Measurements from ENCODE around the gene CFAP97D1.
"Not testable (repeated sequence)": the region's sequence is repeated elsewhere in the genome, so short reads cannot be mapped to it uniquely, and the experiment has no call there.

Gene CFAP97D1

DNA sequence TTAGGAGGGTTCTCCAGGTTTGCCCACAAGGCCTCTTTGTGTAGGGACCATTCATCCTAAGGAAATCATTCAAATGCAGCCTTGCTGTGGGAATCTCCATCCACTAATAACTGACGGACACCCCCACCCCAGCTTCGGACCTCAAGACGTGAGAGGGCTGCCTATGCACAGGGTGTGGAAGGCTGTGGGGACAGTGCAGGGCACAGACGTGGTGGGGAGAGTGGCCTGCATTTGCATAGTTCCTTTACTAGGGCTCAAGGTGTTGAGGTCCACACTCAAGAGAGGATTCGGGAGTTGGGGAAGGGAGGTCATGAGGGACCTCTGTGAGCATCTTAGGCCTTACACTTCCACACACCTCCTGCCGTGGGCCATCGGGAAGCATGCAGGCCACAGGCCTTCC, 11.3 kb upstream of the CFAP97D1 start:
- no peak for DNase-seq

DNA sequence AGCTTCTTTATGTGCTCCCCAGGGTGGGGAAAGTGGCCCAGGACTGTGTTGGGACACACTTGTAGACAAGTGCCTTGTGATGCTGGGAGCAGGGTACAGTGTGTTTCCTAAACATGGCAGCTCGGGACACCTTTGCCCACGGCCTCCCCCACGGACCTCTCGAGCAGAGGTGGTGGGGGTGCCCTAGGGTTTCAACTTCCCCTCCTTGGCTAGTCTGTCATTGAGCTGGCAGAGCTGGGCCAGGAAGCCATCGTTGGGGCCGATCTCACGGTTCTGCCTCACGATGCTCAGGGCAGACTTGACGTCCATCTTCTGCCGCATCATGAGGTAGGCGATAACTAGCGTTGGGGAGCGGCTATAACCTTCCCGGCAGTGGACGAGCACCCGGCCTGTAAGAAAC, 10.8 kb upstream of the CFAP97D1 start:
- DNase-seq, result no peak

DNA sequence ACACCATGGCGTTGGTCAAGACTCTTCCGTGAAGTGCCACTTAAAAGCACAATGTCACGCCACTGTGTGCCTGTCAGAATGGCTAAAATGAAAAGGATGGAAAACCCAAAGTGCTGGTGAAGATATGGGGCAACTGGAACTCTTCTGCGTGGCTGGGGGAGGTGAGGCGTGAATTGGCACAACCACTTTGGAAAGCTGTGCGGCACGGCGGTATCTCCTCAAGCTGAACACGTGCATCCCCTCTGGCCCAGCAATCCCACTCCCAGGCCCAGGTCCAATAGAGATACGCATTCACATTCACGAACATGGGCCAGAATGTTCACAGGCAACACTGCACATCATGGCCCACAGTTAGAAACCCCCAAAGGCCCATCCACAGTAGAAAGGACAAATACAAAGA, 10.4 kb upstream of the CFAP97D1 start:
- DNase-seq, result no peak

DNA sequence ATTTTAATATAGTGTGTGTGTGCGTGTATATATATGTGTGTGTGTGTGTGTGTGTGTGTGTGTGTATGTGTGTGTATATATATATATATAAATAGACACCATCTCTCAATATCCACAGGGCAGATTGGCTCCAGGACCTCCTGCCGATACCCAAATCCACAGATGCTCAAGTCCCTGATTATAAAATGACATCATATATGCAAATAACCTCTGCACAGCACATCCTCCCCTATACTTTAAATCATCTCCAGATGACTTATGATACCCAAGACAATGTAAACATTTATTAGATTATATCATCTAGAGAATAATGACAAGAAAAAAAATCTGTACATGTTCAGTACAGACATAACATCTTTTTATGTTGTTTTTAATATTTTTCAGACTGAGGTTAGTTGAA, 9.3 kb upstream of the CFAP97D1 start:
- DNase-seq, result no peak

DNA sequence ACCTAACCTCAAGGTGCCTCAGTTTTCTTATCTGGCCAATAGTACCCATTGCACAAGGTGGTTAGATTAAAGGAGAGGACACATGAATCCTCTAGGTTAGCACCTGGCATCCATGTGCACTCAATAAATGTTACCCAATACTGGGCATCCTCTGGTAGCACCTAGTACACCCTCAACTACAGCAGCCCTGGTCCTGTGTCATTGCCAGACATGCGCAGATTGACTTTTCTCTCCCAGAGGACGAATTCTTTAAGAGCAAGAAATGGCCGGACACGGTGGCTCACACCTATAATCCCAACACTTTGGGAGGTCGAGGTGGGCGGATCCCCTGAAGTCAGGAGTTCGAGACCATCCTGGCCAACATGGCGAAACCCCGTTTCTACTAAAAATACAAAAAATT, 8.8 kb upstream of the CFAP97D1 start:
- peak; percentile 29 for DNase-seq

DNA sequence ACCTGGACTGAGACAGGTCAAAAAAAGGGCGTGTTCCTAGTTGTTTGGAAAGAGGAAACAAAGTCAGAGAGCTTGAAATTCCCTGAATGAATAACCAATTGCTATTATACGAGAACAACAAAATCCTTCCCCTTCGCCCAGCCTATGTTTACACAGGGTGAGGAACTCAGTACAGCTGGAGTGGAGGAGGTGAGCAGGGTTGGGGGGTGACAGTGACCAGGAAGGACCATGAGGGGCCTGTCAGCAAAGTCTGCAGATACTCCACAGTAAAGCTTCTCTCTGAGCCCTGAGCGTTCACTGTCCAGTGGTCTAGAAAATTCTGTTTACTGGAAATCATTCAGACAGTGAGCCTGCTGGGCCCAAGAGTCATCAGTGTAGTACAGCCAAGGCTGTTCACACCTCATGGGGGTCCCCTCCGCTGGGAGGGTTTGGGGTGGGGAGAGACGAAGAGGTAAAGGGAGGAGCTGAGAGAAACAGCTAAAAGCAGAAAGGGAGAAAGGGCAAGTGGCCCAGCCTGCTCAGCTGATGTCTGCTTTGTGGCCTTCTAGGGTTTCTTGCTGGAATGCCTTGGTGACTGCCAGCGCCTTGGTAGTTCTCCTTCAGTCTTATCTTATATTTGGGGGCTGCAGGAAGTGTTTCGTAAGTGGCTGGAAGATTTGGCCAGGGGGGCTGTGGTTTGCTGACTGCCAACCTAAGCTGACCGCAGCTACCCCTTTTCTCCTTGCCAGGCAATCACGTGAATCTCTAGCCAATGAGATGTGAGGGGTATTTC, 7.2 kb upstream of the CFAP97D1 start:
- DNase-seq, result peak; percentile 37

DNA sequence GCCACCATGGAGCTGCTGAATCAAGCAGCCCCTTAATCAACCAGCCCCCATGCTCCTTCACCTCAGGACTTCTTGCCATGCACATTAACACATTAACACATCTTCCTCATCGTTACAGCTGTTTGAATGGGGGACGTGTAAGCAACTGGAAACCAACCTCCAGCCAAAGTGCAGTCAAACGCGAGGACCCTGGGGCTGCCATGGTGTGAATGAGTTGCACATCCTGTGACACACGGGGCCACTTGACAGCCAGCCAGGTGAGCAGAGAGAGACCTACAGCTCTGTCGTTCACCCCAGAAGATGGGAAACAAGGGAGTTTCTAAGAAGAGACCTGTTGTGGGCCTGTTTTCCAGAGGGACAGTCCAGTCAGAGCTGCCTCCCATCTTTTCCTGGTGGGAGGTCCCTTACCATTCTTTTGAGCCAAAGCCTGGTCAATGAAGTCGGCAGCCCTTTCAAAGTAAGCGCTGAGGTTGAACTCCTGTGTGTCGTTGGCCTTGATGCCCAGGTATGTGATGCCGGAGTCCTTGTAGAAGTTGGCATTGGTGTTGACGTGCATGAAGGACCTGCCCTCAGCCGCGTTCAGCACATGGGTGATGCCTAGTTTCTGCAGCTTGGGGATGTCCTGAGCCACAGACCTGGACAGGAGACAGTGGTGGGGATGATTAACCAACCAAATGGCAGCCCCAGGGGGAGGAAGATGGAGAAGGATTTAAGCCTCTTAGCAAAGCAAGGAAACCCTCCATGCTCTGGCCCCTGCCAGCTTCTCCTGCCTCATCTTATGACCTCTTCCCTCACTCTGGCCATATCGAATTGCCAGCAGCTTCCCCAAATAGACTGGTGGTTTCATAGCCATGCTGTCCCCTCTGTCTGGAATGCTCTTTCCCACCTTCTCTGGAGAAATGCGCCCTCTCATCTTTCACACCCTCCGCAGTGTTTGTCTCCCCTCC, 5.7 kb upstream of the CFAP97D1 start:
- DNase-seq, result peak; percentile 47

DNA sequence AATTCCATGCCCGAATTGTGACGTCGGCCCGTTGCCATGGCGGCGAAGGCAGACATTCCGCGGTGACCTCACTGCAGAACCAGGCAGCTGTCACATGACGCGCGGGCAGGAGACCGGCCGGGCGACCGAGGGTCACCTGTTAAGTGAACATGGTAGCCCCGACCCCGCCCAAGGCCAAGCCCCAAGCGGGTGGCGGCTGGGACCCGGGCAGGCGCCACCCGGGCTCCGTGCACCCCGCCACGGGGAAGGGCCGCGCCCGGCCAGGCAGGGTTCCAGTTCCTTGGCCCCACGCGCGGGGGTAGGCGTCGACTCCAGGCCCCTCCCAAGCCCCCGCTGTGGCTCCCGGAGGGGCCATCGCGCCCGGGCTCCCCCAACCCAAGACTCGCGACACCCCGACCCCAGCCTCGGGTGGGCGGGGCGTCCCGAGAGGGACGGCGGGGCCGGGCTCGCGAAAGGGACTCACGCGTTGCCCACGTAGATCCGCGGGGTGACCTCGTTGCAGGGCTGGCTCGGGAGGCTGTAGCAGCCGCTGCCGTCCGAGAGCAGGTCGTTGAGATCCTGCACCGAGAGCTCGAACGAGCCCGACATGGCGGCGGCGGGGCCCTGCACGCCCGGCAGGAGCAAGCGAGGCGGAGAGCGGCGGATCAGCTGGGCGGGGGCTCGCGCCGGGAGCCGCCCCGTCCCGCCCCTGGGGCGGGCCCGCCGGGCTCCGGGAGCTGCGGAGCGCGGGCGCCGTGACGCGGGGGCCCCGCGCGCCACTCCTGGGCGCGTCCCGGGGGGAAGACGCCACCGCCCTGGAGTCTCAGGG, 1.7 kb upstream of the CFAP97D1 start, which contains the start of gene DUSP3:
Gene DUSP3, minus strand, starts transcription at position 641 of the 808 bp plus-strand sequence. Its CDS starts 53 bp downstream, at position 588.
- DNase-seq, result peak; percentile 99

DNA sequence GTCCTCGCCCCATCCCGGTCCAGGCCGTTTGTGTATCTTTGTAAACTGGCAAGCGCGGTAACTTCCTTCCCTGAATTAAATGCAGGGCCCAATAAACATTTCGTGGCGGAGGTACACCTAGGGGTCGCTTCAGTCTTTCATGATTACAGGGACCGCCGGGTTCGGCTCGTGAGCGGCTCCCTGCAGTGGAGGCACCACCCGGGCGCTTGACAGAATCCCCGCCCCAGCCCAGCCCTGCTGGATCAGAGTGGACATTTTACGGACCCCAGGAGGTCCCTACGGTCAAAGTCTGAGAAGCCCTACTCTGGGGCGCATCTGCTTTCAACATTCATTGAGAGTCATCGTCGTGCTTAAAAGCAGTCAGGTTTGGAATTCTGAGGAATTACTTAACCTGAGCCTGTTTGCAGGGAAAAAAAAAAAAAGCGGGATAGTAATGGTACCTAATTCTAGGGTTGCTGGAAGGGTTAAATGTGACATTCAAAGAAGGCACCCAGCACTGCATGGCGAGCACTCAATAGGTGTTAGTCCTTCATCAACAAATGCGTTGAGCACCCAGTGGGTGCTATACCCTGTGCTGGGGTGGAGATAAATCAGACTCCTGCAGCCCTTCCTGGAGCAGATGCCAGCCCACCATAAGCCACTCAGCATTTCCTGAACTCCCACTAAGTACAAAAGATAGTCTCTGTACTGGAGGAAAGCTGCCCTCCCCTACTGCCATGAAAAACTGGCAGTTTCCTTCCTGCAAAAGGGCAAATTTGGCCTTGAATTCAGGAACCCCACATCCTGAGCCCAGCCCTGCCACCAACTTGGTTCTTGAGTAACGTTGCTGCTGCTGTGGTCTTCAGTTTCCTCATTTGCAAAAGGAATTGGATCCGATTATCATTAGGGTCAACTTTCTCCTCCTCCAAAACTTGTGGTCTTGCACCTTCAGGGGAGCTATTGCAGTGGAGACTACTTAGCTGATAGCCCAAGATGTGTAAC, 800 bp upstream of the CFAP97D1 start:
- DNase-seq, result no peak

DNA sequence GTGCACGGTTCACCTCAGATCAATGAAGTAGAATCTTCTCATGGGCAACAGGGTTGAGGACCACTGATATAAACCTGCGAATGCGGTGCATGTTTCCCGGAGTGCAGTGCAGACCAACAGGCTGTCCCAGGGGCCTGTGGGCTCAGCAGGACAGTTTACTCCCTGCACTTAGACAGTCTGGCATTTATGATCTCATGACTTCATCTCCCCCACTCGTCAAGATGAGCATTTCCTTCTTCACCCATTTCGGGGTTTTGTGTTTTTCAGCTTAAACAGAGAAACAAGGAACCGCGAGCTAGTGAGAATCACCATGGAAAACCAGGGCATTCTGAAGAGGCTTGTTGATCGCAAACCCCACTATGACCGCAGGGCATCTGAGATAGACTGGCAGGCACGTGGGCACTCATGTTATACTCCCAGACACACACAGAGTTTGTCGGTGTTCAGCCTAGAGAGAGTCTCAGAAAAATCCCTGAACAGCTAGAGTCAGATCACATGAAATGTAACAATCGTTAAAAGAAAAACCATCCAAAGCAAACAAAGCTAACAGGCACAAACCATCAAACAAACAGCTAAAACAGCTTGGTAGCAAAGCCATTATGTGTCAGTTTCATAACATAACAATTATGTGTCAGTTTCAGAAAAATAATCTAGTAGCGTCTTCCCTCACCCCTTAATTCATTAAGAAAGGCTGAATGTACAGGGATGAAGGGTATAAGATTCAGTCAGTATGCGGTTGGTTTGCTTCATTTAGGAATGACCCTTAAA, 2.9 kb downstream of the CFAP97D1 start:
- no peak for DNase-seq

DNA sequence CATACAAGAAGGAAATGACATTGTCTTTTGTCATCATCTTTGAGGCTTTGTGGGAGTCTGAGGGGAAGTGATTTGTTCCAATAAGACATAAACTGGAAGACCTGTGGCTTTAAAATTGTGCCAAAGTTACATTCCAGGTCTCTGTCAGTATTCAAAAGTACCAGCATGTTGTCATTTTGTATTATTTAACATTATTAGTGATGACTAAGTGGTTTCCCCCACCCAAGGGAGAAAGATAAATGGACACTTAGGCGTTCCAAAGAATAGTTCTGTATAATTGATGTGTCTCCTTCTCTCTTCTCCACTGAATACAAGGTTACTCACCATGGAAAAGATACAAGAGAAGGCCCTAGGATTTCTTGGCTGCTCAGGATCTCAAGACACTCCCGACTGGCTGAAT, 3.8 kb downstream of the CFAP97D1 start:
- DNase-seq, result no peak

DNA sequence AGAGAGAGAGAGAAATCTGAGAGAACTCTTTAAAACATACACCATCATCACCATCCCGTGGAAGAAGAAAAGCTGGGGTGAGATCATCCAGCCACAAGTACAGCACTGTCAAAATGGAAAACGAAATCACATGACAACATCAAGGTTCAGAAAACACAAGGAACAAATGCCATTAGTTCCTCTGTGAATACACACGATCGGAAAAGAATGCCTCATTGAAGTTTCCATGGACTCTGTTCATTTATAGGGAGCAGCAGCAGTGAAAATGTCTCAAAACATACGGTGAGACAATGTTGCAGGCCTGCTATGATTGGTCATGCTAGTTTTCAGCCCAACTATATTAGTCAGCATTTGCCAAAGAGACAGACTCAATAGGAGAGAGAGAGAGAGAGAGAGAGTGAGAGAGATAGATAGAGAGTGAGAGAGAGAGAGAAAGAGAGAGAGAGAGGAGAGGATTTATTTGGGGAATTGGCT, 4.4 kb downstream of the CFAP97D1 start:
- DNase-seq, result no peak

DNA sequence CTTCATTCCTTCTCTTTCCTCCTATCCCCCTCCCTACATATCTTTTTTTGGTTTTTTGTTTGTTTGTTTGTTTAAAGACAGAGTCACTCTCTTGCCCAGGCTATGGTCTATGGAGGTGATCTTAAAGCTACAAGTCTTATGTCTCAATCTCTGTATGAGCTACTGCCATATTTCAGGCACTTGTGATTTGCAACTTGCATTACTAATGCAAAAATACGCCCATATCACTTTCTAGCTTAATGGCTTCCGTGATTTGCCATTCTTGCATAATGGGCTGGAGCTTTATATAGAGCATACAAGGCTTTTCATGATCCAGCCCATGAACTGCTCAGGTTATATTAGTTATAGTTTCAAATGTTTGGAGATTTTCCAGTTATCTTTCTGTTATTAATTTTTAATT, 7.5 kb downstream of the CFAP97D1 start:
- DNase-seq, result no peak

DNA sequence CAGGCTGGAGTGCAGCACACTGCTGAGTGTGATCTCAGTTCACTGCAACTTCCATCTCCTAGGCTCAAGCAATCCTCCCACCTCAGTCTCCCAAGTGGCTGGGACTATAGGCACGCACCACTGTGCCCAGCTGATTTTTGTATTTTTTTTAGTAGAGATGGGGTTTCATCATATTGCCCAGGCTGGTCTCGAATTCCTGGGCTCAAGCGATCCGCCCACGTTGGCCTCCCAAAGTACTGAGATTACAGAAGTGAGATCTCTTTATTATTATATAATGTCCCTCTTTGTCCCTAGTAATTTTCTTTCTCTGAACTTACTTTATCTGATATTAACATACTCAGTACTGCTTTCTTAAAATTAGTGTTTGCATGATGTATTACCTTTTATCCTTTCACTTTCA, 8.3 kb downstream of the CFAP97D1 start:
- no peak for DNase-seq

DNA sequence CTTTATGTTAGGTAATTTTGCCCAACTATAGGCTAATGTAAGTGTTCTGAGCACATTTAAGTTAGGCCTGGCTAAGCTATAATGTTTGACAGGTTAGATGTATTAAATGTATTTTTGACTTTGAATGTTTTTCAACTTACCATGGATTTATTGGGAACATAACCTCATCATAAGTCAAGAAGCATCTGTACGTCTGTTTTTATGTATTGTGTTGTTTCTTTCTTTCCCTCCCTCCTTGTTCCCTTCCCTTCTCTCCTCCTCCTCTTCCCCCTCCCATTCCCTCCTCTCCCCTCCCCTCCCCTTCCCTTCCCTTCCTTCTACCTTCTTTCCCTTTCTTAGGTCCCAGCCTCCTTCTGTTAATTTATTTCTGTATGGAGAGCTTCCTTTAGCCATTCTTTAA, 9.2 kb downstream of the CFAP97D1 start:
- no peak for DNase-seq

DNA sequence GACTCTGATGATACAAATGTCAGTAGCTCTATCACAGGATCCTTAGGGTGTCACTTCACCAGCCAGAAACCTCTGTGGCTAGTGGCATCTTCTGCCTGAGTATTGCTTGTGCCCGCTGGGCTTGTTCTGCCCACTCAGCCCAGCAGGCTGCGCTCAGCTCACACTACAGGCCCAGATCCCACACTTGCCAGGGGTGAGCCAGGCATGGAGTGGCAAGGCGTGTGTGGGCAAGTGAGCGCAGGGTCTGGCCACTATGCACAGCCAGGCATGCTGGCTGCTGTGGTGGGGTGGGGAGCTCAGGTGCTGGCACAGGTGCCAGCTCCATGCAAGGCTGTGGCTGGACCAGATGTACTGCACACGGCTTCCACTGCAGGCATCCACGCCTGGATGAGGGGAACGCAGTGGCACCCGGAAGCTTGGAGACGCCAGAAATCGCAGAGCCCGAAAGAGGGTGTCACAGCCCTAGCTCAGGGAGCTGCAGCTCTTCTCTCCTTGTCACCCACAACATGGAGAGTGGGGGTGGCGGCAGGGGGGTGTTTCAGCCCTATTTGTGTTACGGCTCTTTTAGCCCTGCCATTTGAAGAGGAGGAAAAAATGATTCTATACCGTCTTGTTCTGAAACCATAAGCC, 10.2 kb downstream of the CFAP97D1 start:
- no peak for DNase-seq

DNA sequence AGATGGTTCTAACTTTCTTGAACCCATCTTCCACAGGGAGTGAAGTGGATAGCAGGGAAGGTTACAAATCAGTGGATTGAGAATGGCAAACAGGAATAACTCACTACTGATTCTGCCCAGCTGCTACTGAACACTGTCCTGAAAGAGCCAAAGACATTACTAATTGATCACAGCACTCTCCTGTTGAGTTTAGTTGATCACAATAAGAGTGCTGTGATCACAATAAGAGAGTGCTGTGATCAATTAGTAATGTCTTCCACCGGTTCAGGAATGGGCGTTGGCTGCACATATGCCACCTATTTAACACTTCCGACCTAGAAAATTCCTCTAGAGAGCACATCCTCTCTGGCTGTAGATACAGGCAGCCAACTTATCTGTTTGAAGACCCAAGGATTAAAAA, 11.4 kb downstream of the CFAP97D1 start:
- DNase-seq, result no peak

DNA sequence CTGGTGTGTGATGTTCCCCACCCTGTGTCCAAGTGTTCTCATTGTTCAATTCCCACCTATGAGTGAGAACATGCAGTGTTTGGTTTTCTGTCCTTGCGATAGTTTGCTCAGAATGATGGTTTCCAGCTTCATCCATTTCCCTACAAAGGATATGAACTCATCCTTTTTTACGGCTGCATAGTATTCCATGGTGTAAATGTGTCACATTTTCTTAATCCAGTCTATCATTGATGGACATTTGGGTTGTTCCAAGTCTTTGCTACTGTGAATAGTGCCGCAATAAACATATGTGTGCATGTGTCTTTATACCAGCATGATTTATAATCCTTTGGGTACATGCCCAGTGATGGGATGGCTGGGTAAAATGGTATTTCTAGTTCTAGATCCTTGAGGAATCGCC, 12.4 kb downstream of the CFAP97D1 start:
- not testable (repeated sequence) for DNase-seq

DNA sequence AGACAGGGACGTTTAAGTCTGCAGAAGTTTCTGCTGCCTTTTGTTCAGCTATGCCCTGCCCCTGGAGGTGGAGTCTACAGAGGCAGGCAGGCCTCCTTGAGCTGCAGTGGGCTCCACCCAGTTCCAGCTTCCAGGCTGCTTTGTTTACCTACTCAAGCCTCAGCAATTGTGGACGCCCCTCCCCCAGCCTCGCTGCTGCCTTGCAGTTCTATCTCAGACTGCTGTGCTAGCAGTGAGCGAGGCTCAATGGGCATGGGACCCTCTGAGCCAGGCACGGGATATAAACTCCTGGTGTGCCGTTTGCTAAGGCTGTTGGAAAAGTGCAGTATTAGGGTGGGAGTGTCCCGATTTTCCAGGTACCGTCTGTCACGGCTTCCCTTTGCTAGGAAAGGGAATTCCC, 17.8 kb downstream of the CFAP97D1 start:
- not testable (repeated sequence) for DNase-seq

DNA sequence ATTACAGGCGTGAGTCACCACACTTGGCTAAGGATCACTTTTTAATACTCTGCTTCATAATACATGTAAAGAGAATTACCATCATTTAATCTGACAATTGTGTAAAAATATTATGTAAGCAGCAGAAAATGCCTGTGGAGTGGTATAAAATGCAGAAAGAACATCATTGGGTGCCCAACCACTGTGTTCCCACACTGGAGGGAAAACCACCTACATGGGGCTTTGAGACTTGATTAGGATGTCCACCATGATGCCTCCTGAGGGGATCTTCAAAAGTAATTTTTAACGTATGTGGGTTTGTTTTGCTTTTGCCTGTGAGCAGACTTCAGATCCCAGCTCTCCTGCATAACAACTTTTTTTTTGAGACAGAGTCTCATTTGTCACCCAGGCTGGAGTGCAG, 18.8 kb downstream of the CFAP97D1 start:
- DNase-seq, result no peak
